Activated B cell treated with CpG ODN at 0.5 μM for 24 hours (primary cell): ENCODE measurements around the gene MAML3. TPM values are rescaled to one million over a fixed set of nuclear protein-coding genes. Genes with fewer than 3 reads are reported as not detected.

ENCODE experiments used
- ATAC-seq: fragments of 200-7000 bp; cut with Tn5 transposase; one replicate; pipeline ENCODE4 v1.10.0; 2021; ENCODE audit warnings: low read depth, mild to moderate bottlenecking, moderate library complexity
- CTCF ChIA-PET: fragments of 350-600 bp; sonication (Branson Sonifier 250); formaldehyde crosslinking; loops from one replicate; lab custom pipeline; 2021; ENCODE audit warnings: antibody characterized with exemption; lab: Charles Lee
- POLR2A ChIA-PET: fragments of 350-600 bp; sonication (Branson Sonifier 250); formaldehyde crosslinking; loops from one replicate; lab custom pipeline; 2021; ENCODE audit warnings: antibody characterized with exemption; lab: Charles Lee
- DNase-seq: peaks from one replicate; pipeline ENCODE4 v3.0.0; 2022
- H3K27ac Mint-ChIP-seq: one replicate; pipeline ENCODE4 v1.8.0; 2020; ENCODE audit warnings: mixed read lengths
- H3K27me3 Mint-ChIP-seq: one replicate; pipeline ENCODE4 v1.8.0; 2021; ENCODE audit warnings: mixed read lengths
- H3K36me3 Mint-ChIP-seq: one replicate; pipeline ENCODE4 v1.8.0; 2021; ENCODE audit warnings: low read depth, mixed read lengths
- H3K4me1 Mint-ChIP-seq: one replicate; pipeline ENCODE4 v1.8.0; 2021; ENCODE audit warnings: mixed read lengths
- H3K4me3 Mint-ChIP-seq: one replicate; pipeline ENCODE4 v1.8.0; 2020; ENCODE audit warnings: mild to moderate bottlenecking, mixed read lengths
- H3K9me3 Mint-ChIP-seq: one replicate; pipeline ENCODE4 v1.8.0; 2020; ENCODE audit warnings: mixed read lengths
- intact Hi-C: fragments of 100-400 bp; cut with micrococcal nuclease; formaldehyde crosslinking; loops from one replicate; pipeline ENCODE4 v1.15.1; 2024
- total RNA-seq: library from RNA; stranded (reverse); gene quantifications from 2 replicates; pipeline ENCODE4 v1.2.3, GENCODE V29; 2022
- TF ChIP-seq, protein P1 (sequence below): fragments of 200-600 bp; IDR thresholded peaks from one replicate; pipeline ENCODE4 v1.8.0; 2022; ENCODE audit warnings: antibody characterized with exemption, mild to moderate bottlenecking

Gene MAML3
- total RNA-seq, 1 donor from 2014 or later = 2.6 TPM

- ChIA-PET POLR2A (no interaction called here), CTCF (no interaction called here)
- H3K9me3 Mint-ChIP-seq = no peaks in the 10 kb centered on the region
- H3K27me3 Mint-ChIP-seq = no peaks in the 10 kb centered on the region
- DNase-seq (no peak), ATAC-seq (no peak)
- H3K4me3 Mint-ChIP-seq = no peak overlapping the region
- intact Hi-C loops = loop anchor here (10.0 kb wide), 1 partner anchor 486 kb away; the partner anchor contains the start of gene MAML3
- peaks cover 16% of the 10 kb centered on the region for H3K4me1 Mint-ChIP-seq
- H3K27ac Mint-ChIP-seq = no peak overlapping the region
- TF ChIP-seq, protein P1, sequence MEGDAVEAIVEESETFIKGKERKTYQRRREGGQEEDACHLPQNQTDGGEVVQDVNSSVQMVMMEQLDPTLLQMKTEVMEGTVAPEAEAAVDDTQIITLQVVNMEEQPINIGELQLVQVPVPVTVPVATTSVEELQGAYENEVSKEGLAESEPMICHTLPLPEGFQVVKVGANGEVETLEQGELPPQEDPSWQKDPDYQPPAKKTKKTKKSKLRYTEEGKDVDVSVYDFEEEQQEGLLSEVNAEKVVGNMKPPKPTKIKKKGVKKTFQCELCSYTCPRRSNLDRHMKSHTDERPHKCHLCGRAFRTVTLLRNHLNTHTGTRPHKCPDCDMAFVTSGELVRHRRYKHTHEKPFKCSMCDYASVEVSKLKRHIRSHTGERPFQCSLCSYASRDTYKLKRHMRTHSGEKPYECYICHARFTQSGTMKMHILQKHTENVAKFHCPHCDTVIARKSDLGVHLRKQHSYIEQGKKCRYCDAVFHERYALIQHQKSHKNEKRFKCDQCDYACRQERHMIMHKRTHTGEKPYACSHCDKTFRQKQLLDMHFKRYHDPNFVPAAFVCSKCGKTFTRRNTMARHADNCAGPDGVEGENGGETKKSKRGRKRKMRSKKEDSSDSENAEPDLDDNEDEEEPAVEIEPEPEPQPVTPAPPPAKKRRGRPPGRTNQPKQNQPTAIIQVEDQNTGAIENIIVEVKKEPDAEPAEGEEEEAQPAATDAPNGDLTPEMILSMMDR = no peak
- no peaks in the 10 kb centered on the region for H3K36me3 Mint-ChIP-seq
Observed at GRCh38 chr4:139668658-139669201, 485.3 kb downstream of the MAML3 start.

- ATAC-seq (no peak), DNase-seq (no peak)
- ChIA-PET POLR2A (no interaction called here), CTCF (no interaction called here)
- no peak overlapping the region for H3K4me3 Mint-ChIP-seq
- peaks cover 16% of the 10 kb centered on the region for H3K4me1 Mint-ChIP-seq
- intact Hi-C loops = loop anchor here (10.0 kb wide), 1 partner anchor 487 kb away; the partner anchor contains the start of gene MAML3
- no peak overlapping the region for H3K27ac Mint-ChIP-seq
- H3K36me3 Mint-ChIP-seq = no peaks in the 10 kb centered on the region
- no peaks in the 10 kb centered on the region for H3K27me3 Mint-ChIP-seq
- TF ChIP-seq, protein P1 = no peak
- no peaks in the 10 kb centered on the region for H3K9me3 Mint-ChIP-seq
Observed at GRCh38 chr4:139668036-139668435, 485.9 kb downstream of the MAML3 start.

Other genes starting within 250 kb of the MAML3 start
- gene SCOC, start 219.5 kb upstream of the MAML3 start, total RNA-seq = 18.0 and 19.9 TPM in 2 replicates